GM21723 (cell line): ENCODE results near the gene AADACL4.

ENCODE experiments used
- ATAC-seq: cut with Tn5 transposase; IDR thresholded peaks from one replicate; pipeline ENCODE4 v1.9.1; 2021; ENCODE audit warnings: mild to moderate bottlenecking, moderate library complexity; ENCODE audit not compliant: unreplicated experiment

Gene AADACL4

DNA sequence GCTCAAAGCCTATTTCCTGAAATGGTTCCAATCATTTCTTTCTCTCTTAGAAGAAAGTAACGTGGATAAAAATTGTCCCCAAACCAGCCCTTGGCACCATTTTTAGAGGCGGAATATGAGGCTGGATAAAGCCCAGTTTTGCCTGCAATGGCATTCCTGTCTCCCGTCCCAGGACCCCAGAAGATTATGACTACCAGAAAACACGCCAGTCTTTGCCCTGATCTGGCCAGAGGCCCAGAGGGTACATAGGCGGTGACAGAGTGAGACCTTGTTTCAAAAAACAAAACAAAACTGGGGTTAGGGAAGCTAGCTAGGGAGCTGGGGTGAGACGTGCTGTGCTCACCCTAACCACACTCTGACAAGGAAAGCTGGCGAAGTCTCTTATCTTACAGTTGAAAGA, at the start of gene AADACL4:
Gene AADACL4, plus strand, starts transcription at position 301 of the 400 bp plus-strand sequence. CDS start 462 bp downstream, outside the sequence.
- no peak for ATAC-seq

DNA sequence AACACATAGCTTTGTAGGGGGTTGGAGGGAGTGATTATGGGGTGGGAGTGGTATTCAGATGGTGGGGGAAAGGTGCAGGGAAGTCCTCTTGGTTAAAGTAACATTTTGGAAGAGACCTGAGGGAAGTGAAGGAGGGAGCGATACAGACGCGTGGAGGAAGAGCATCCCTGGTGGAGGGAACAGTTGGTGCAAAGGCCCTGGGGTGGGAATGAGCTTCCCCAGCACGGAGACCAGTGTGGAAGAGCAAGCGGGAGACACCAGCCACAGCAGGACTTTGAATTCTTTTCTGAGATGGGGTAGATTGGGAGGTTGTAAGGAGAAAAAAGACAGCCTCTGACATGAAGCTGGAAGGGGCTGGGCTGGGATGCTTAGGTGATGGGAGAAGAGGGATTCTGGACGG, 49.4 kb upstream of the AADACL4 start:
- ATAC-seq: no peak

GRCh38 chr1:12594966-12595756, 48.7 kb upstream of the AADACL4 start:
- no peak for ATAC-seq

DNA sequence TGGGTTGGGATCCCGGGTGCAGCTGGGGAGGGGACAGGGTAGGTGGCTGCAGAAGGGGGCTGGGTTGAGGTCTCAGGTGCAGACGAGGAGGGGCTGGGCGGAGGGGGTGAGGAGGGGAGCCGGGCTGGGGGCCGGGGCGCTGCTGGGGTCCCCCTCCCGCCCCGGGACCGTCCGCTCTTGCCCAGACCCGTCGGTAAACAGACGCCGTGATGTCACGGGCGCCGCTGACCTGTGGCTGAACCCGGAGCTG, 48.2 kb upstream of the AADACL4 start:
- no peak for ATAC-seq

- ATAC-seq: no peak
These were observed 47.7 kb upstream of the AADACL4 start for GRCh38 chr1:12596007-12596821.

DNA sequence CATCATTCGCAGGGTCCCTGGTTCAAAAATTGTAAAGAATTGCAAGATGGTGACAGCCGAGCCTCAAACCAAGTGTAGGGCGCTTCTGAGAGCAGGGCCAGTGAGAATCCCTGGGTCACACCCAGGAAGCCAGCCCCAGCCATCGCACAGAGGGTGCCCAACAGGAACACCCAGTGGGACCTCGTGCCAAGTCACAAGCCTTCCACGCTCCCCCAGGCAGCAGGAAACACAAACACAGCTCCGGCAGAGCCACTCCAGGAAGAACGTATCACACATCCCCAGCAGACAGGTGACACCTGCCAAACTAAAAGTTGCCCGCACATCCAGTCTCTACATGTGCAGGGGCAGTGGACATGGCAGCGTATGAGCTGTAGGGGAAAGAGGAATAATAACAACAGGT, 46.1 kb upstream of the AADACL4 start:
- no peak for ATAC-seq

DNA sequence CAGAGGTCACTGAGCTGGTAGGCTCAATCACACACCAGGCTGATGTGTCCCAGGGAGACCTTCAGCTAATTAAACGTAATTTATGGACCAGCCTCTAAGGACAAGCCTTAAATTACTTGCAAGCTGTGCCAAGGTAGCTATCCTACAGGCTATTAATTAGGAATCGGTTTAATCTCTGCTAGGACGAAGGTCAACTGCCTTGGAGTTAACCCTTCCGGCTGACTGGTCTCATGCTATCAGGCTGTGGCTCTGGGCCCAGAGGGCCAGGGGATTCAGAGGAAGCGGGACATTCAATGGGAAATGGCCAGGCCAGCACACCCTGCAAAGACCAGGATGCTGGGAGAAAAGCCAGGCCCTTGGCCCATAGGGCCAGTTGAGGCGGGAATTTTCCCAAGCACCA, 44.9 kb upstream of the AADACL4 start:
- ATAC-seq: no peak

DNA sequence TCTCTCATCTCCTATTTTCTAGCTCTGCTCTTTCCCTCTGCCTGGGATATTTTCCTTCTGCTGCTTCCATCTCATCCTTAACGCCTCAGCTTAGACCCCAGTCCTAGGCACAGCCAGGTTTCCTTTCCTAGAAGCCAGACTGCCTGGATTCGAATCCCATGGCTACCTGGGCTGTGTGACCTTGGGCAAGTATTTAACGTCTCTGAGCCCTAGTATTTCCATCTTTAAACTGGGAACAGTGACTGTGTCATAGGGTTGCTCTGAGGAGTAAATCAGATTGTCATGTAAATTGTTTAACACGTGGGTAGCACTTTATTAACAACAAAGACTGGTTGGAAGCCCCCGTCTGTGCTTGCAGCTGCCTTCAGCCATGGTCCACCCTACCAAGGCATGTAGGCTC, 44.2 kb upstream of the AADACL4 start:
- ATAC-seq: no peak

DNA sequence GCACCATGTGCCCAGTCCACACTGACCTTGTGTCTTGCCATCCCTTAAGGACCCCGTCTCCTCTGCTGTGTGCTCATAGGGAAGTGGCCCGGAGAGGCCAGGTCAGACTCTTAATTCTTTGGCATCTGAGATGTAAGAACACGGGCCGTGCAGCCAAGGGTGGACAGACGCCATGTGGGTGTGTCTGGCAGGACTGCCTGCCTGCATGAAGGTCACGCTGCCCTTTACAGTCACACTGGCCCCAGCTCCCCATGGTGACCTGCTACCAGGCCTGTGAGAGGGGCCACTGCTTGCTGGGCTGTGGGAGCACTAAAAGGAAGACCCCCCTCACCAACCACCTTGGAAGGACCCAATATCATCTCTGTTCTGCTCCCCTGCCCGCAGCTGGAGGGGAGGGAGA, 43.5 kb upstream of the AADACL4 start:
- no peak for ATAC-seq

- no peak for ATAC-seq
These were observed 42.8 kb upstream of the AADACL4 start for GRCh38 chr1:12600880-12601633.

DNA sequence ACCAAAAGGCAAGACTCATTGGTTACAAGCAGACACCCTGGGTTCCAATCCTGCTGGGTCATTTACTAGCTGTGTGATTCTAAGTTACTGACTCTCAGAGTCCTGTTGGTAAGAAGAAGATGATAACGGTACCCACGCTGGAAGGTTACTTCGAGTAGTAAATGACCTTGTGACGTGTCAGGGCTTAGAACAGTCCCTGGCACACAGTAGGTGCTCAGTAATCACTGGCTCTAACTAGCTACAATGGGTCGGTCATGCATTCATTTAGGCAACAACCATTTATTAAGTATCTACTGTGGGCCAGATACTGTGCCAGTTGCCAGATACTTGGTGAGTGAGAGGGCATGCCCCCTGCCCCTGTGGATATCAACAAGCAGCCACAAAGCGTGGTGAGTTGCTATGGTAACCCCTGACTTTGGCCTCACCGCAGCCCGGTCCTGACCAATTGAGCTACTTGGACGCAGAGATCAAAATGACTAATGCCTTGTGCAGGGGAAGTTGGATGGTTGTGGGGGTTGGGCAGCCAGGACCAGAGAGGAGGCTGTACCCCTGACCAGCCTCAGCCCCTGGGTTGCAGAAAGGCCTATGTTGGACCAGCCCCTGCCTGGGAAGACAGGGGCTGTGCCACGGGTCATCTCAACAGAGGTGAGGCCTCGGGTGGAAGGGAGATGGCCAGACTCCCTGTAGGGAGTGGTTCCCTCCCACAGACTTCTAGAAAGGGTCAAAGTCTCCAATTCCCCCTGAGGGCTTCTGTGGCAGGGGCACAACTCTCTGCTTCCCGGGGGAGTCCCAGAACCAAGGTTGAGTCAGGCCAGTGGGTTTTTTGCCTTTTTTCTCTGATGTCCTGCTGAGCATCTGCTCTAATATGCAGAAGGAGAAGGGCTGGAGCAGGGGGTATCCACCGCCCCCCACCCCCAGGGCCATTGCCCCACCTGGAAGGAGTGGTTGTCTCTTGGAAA, 41.9 kb upstream of the AADACL4 start:
- no peak for ATAC-seq

- no peak for ATAC-seq
These were observed 41.2 kb upstream of the AADACL4 start for GRCh38 chr1:12602659-12603024.

DNA sequence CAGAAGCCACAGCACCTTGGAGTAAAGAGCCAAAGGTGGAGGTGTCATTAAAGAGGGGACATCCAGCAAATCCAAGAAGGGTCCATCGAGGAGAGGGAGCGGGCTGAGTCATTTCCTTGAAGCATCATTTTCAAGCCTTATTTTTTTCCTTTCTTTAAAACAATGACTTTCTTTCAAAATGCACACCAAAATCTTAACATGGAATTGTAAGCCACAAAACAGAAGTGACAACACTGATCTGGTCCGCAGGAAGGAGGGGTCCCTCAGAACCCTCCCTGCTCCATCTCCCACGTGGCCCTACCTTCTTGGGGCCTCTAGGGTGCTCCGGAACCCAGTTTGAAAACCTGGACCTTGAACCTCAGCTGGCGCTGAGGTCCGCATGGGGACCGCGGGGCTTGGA, 40.7 kb upstream of the AADACL4 start:
- ATAC-seq: no peak

DNA sequence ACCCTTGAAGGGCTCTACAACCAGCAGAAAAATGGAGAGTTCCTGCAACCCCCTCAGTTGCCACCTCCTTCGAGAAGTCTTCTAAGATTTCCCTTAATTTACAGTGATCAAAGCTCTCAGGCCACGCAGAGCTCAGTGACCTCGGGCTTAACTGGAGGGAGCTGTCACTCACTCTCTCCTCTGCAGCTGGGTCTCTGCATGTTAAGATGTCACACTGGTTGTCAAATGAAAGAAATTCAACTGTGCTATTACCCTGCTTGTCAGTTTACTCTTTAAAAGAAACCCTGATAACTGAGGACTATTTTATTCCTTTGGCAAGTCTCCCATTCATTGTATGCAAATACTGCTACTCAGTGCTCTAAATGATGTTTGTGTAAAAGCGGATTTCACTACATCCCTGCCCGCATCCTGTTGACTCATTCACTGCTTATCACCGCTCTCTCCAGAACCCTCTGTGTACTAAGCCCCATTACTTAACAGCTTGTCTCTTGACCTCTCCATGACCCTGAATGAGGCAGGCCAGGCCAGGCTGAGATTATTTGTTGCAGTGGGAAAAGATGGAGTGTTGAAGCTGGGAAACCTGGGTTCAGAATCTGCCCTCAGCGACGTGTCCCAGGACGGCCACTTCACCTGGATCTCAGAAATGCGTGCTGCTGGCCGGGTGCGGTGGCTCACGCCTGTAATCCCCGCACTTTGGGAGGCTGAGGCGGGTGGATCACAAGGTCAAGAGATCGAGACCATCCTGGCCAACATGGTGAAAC, 39.6 kb upstream of the AADACL4 start:
- no peak for ATAC-seq

DNA sequence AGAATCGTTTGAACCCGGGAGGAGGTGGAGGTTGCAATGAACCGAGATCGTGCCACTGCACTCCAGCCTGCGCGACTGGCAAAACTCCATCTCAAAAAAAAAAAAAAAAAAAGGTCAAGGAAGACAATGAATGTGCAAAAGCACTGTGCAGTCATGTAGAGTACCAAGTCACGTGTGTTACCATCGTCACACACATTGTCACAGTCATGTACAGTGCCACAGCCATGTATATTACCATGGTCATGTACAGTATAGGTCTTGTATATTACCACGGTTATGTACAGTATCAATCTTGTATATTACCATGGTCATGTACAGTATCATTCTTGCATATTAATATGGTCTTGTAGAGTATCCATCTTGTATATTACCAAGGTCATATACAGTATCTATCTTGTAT, 38.9 kb upstream of the AADACL4 start:
- no peak for ATAC-seq

DNA sequence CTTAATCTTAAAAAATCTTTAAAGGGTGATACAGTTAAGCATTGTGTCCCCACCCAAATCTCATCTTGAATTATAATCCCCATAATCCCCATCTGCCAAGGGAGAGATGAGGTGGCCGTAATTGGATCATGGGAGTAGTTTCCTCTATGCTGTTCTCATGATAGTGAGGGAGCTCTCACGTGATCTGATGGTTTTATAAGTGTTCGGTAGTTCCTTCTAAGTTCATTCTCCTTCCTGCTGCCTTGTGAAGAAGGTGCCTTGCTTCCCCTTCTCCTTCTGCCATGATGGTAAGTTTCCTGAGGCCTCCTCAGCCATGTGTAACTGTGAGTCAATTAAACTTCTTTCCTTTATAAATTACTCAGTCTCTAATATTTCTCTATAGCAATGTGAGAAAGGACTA, 36.6 kb upstream of the AADACL4 start:
- ATAC-seq: no peak

GRCh38 chr1:12608311-12608957, 35.5 kb upstream of the AADACL4 start:
- ATAC-seq: no peak

- ATAC-seq: no peak
These were observed 34.3 kb upstream of the AADACL4 start for GRCh38 chr1:12609469-12610003.

DNA sequence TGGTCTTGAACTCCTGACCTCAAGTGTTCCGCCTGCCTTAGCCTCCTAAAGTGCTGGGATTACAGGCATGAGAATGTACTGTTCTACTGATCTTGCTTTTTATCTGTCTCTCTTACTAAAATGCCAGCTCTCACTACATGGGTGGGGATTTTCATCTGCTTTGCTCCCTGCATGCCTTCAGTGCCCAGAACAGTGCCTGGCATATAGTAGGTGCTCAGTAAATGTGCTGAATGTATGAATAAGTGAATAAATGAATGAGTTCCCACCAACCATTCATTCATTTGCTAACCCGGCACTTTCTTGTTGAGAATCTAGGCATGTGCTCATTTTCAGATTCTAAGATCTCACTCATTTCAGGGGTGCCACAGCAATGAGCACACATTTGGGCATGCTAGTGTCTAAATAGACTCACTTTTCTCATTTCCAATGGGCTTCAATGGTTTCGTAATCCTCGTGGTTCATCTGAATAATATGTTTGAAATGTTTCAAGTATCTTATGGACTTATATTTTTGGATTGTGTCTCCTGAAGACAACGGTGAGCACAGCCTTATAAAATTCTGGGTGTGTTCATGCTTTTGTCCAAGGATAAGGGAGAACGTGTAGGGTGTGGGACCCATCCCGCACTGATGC, 33.5 kb upstream of the AADACL4 start:
- ATAC-seq: no peak
